WI38 (cell line): Measurements from ENCODE around the gene CDCA4.
"Not testable (repeated sequence)": the region's sequence is repeated elsewhere in the genome, so short reads cannot be mapped to it uniquely, and the experiment has no call there.

Experiments used
- H3K4me3 ChIP-seq: 2 replicates; pipeline ENCODE4 v1.5.1; 2011; ENCODE audit warnings: low read depth, mild to moderate bottlenecking, control low read depth, low read length
- CTCF ChIP-seq: IDR thresholded peaks from 2 replicates; pipeline ENCODE4 v1.5.1; 2012; ENCODE audit warnings: low read depth, mild to moderate bottlenecking, control low read depth, low read length

The CDCA4 gene

DNA sequence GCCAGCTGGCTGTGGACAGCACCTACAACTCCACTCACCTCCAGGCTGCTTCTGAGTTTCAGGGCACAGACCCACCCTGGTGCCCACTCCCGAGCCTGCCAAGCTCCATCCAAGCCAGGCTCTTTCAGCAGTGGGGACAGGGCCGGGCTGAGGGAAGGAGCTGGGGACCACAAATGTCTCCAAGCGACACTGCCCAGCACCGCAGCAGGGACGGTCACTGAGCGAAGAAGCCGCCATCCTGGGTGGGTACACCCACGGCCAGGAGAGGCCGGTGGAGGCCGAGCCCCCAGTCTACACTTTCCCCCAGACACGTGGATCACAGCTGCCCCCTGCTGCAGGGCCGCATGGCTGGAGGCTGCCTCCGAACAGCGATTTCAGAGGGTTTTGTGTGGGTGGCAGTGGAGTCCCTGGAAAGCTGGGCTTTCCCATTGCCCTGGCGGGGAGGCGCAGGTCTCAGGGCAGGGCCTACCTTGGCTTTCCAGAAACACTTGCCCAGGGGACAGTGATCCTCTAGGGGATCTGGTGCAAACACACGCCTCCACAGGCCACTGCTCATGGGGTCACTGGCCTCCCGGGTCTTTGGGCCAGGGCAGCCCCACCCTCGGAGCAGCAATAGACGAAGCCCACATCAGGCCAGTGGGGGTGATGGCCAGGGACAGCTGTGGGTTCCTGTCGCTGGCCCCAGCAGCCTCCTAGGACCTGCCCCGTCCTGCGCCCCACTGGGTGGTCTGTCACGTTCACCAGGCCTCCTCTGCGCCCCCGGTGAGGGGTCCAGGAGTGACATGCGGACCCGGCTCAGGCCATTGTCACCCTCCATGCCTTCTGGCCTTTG lies 45.6 kb upstream of the CDCA4 start:
- no peak overlapping the region for H3K4me3 ChIP-seq
- TF ChIP-seq CTCF = no peak

DNA sequence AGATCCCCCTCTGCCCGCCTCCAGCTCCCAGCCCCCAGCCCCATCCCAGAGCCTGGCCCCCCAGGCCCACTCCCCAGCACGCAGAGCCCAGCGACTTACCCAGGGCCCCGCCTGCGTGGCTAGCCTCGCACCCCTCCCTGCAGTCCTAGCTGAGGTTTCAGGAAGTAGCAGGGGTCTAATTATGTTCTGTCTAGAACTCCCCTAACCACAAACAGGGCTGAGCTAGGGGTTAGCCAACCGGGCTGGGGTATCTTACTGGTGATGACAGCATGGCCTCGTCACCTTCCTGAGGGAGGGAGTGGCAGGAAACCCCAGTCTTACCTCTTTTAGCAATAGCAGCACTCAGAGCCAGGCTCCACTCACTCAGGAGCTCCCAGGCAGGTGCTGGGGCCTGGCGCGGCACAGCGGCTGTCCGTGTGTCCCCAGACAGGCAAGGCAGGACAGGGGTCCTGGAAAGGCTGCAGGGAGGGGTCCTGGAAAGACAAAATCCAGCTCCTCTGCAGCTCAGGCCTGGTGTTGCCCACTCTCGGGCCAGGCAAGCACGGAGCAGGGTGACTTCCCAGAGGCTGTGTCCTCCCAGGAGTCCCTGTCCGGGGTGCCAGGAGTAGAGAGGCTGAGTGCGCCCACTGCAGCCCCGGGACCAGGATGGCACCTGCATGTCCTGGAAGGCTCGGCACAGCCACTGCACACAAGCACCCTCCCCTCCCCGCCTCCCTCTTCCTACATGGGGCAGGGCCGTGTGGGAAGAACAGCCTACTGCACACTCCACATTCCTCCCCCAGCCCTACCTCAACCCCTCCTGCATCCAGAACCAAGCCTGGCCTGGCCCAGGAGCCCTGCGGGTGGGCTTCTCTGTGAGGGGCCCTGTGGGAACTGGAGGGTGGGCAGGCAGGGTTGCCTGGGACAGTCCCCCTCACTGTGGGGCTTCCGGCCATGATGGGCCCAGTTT lies 44.7 kb upstream of the CDCA4 start, which contains the start of gene GPR132:
Gene GPR132, minus strand, starts transcription at position 151 of the 949 bp plus-strand sequence. CDS start 10,010 bp downstream, outside the sequence.
- no peak for TF ChIP-seq CTCF
- no peak within 1 kb of the TSS for H3K4me3 ChIP-seq

DNA sequence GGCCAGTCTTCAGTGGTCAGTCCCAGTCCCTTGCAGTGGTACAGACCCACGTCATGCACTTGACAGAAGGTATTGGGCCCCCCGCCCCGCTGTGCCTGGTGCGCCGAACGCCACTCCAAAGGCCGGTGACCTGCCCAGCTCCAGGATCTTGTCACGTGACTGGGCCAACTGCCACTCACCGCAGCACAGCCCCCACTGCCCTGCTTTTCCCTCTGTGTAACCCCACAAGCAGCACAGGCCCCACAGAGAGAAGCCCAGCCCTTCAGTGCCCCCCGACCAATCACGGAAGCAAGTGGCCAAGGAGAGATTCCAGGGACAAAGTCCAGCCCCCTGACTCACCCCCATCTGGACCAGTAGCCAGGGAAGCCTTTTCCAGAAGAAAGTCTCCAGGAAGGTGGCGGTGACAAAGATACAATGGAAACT lies 43.8 kb upstream of the CDCA4 start:
- no peak overlapping the region for H3K4me3 ChIP-seq

DNA sequence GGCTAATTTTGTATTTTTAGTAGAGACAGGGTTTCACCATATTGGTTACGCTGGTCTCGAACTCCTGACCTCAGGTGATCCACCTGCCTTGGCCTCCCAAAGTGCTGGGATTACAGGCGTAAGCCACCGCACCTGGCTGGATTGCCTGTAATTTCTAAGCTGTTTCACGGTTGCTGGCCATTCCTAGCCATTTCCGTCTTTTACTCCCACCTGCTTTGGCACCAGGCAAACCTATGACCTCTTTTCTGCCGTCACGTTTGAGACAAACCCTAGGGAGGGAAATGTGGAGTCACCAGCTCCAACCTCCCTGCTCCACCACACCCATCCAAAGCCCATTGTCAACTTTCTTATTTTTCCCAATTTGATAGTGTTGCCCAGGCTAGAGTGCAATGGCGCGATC lies 43.1 kb upstream of the CDCA4 start:
- TF ChIP-seq CTCF = no peak
- H3K4me3 ChIP-seq = no peak overlapping the region

More for the DNA sequence above, 43.8 kb upstream of the CDCA4 start:
- no peak for TF ChIP-seq CTCF

DNA sequence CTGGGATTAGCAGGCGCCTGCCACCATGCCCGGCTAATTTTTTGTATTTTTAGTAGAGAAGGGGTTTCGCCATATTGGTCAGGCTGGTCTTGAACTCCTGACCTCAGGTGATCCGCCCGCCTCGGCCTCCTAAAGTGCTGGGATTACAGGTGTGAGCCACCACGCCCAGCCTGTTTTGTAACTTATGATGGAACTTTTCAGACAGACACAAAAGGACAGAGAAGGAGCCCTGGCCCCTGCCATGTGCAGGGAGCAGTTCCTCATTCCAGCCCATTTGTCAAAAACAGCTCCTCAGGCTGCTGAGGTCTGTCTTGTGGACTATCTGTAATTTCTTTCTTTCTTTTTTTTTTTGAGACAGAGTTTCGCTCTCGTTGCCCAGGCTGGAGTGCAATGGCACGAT lies 42.6 kb upstream of the CDCA4 start:
- H3K4me3 ChIP-seq = not testable (repeated sequence)

DNA sequence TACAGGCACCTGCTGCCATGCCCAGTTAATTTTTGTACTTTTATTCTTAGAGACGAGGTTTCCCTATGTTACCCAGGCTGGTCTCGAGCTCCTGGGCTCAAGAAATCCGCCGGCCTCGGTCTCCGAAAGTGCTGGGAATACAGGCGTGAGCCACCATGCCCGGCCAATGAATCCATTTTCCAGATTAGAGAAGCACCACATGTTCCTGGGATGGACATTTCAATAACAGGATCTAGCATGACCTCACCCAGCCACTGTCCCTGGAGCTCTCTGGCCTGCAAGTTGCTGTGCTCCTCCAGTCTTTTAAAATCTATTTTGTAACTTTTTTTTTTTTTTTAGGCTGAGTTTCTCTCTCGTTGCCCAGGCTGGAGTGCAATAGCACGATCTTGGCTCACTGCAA lies 42.2 kb upstream of the CDCA4 start:
- H3K4me3 ChIP-seq = no peak overlapping the region
- no peak for TF ChIP-seq CTCF

DNA sequence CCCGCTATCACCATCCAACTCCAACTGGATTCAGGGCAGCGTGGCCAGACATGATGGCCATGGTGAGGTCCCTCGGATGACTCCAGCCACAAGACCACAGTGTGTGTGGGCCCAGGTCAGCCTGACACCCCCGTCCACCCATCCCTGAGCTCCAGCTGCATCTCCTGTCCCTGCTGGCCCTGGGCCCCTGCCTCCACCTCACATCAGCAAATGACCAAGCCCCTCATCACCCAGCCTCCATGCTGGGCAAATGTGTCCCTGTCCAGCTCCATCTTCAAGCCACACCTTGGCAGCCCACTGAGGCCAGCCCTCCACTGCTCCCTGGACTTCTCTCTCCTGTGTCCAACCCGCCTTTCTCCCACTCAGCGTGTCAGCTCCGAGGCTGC lies 41.2 kb upstream of the CDCA4 start:
- H3K4me3 ChIP-seq = no peak overlapping the region

More for the DNA sequence above, 41.2 kb upstream of the CDCA4 start:
- TF ChIP-seq CTCF = no peak
